ENCODE measurements around the gene PAX8.

DNA sequence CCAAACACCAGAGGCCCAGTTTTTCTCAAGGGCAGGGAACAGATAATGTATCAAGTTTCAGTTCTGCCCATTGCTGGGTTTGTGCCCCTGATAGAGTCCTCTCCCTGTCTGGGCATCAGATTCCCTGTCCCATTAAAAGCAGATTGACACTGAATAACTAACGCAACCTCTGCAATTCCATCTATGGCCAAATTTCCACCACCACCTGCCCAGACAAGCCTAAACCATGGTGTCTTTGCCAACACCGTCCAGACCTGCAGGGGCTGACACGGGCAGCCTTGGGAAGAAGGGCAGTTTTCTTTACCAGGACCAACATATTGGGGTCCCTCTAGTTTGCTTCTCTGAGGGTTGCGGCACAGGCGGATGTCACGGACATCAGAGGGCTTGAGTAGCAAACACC, 26.4 kb upstream of the PAX8 start:
- TF ChIP-seq RFX5 (IDR thresholded peaks at IDR 0.05; ENCODE audit: low read length) (no peak), EP300 (IDR thresholded peaks at IDR 0.05; ENCODE audit: borderline replicate concordance in 1 of 2, low read depth in 1 of 2, low read length in 1 of 2) (no peak)
- TF ChIP-seq, protein P1, sequence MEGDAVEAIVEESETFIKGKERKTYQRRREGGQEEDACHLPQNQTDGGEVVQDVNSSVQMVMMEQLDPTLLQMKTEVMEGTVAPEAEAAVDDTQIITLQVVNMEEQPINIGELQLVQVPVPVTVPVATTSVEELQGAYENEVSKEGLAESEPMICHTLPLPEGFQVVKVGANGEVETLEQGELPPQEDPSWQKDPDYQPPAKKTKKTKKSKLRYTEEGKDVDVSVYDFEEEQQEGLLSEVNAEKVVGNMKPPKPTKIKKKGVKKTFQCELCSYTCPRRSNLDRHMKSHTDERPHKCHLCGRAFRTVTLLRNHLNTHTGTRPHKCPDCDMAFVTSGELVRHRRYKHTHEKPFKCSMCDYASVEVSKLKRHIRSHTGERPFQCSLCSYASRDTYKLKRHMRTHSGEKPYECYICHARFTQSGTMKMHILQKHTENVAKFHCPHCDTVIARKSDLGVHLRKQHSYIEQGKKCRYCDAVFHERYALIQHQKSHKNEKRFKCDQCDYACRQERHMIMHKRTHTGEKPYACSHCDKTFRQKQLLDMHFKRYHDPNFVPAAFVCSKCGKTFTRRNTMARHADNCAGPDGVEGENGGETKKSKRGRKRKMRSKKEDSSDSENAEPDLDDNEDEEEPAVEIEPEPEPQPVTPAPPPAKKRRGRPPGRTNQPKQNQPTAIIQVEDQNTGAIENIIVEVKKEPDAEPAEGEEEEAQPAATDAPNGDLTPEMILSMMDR (IDR thresholded peaks at IDR 0.05), result no peak
- TF ChIP-seq, protein P2, sequence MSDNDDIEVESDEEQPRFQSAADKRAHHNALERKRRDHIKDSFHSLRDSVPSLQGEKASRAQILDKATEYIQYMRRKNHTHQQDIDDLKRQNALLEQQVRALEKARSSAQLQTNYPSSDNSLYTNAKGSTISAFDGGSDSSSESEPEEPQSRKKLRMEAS (IDR thresholded peaks at IDR 0.05; ENCODE audit: low read depth), result no peak
- TF ChIP-seq, protein P3, sequence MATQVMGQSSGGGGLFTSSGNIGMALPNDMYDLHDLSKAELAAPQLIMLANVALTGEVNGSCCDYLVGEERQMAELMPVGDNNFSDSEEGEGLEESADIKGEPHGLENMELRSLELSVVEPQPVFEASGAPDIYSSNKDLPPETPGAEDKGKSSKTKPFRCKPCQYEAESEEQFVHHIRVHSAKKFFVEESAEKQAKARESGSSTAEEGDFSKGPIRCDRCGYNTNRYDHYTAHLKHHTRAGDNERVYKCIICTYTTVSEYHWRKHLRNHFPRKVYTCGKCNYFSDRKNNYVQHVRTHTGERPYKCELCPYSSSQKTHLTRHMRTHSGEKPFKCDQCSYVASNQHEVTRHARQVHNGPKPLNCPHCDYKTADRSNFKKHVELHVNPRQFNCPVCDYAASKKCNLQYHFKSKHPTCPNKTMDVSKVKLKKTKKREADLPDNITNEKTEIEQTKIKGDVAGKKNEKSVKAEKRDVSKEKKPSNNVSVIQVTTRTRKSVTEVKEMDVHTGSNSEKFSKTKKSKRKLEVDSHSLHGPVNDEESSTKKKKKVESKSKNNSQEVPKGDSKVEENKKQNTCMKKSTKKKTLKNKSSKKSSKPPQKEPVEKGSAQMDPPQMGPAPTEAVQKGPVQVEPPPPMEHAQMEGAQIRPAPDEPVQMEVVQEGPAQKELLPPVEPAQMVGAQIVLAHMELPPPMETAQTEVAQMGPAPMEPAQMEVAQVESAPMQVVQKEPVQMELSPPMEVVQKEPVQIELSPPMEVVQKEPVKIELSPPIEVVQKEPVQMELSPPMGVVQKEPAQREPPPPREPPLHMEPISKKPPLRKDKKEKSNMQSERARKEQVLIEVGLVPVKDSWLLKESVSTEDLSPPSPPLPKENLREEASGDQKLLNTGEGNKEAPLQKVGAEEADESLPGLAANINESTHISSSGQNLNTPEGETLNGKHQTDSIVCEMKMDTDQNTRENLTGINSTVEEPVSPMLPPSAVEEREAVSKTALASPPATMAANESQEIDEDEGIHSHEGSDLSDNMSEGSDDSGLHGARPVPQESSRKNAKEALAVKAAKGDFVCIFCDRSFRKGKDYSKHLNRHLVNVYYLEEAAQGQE (IDR thresholded peaks at IDR 0.05; ENCODE audit: low read depth, low read length), result no peak
